GM10847 (cell line): ENCODE measurements around the gene TRPV5.

ENCODE experiments used
- POLR2A ChIP-seq: IDR thresholded peaks from 2 replicates; pipeline ENCODE4 v1.6.1; 2011; ENCODE audit not compliant: insufficient read length; ENCODE audit errors: extremely low read depth

Gene TRPV5

GRCh38 chr7:142933624-142934023, at the start of gene TRPV5:
TSS of gene TRPV5 (minus strand) at chr7:142933746. CDS start at chr7:142933459, 287 bp downstream.
- TF ChIP-seq POLR2A, result no peak

- no peak for TF ChIP-seq POLR2A
Observed at GRCh38 chr7:142974626-142975025, 41.1 kb upstream of the TRPV5 start.

- no peak for TF ChIP-seq POLR2A
Observed at GRCh38 chr7:142969183-142969582, 35.6 kb upstream of the TRPV5 start.

DNA sequence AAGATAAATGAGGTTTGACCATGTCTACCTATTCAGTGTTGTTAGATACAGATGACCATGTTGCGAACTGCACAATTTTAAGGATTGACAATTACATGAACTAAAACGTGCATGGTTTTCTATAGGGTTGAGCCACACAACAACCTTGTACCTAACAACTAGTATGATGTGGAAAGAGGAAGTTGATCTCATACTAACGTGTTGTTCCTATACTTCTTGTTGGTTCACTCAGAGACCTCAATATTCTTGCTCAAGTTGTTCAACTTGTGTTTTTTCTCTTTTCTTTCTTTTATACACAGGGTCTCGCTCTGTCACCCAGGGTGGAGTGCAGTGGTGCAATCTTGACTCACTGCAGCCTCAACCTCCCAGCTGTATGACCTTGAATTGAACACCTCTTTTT, 34.7 kb upstream of the TRPV5 start:
- no peak for TF ChIP-seq POLR2A

- no peak for TF ChIP-seq POLR2A
Observed at GRCh38 chr7:142964502-142965246, 31.1 kb upstream of the TRPV5 start.

- TF ChIP-seq POLR2A, result no peak
Observed at GRCh38 chr7:142963993-142964392, 30.4 kb upstream of the TRPV5 start.

GRCh38 chr7:142962991-142963390, 29.4 kb upstream of the TRPV5 start:
- no peak for TF ChIP-seq POLR2A

- no peak for TF ChIP-seq POLR2A
Observed at GRCh38 chr7:142961973-142962926, 28.7 kb upstream of the TRPV5 start, which contains the start of gene KEL. TSS of gene KEL (minus strand) at chr7:142962363. CDS start at chr7:142962206, 157 bp downstream.

- no peak for TF ChIP-seq POLR2A
Observed at GRCh38 chr7:142961595-142961972, 28.0 kb upstream of the TRPV5 start.

DNA sequence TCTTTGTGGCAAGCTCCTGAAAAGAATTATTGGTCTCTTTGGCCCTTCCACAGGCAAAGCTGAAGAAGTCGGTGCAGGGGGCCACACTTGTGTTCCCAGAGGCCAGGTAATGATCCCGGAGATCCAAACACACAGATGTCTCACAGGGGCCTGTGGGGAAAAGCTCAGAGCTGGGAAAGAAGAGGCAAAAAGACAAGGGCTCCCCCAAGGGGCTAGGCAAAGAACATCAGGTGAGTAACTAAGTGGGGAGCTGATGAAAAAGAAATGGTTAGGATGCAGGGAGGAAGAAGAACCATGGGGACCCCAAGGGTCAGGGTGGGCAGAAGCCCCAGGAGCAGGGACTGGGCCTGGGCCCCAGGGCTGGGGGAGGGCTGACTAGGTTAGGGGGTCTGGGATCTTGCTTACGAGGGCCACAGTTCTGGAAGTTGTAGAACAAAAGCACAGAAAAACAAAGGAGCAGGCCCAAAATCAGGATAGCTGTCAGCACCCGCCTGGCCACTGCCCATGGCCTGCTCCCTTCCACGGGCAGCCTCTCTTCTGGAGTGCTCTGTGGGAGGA, 27.5 kb upstream of the TRPV5 start:
- no peak for TF ChIP-seq POLR2A

- no peak for TF ChIP-seq POLR2A
Observed at GRCh38 chr7:142959202-142959601, 25.7 kb upstream of the TRPV5 start.

DNA sequence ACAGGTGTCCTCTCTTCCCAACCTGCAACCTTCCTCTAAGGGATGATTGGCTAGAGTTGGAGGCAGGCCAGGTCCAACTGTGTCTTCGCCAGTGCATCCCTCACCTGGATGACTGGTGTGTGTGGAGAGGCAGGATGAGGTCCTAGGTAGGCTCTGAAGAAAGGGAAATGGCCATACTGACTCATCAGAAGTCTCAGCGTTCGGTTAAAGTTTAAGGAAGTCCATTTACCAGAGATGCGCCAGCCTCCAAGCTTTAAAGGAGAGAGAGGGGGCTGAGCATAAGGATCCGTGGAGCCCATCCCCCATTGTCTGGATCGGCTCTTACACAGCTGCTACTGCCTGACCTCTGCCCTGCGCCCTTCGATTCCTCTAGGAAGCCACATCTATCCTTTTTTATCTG, 24.2 kb upstream of the TRPV5 start:
- no peak for TF ChIP-seq POLR2A

GRCh38 chr7:142956951-142957623, 23.5 kb upstream of the TRPV5 start:
- no peak for TF ChIP-seq POLR2A

GRCh38 chr7:142954680-142955268, 21.2 kb upstream of the TRPV5 start:
- TF ChIP-seq POLR2A, result no peak

DNA sequence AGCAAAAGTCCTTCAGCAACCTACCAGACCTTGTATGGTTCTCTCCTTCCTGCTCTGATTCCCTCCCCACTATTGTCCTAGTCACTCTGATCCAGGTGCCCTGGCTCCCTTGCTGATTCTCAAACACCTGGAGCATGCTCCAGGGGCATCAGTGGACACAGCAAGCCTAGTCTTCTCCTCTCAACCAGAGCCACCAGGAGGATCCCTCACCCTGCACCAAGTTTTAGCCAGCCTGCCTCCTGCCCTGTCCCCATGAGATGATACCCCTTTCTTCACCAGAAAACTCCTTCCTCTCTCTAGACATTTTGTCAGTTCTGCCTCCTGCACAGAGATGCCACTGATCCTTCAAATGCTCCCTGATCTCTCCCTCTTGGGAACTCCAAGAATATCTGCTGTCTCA, 16.7 kb upstream of the TRPV5 start:
- no peak for TF ChIP-seq POLR2A
